ENCODE measurements around the gene MKLN1. TPM values are rescaled to one million over a fixed set of nuclear protein-coding genes. Genes with fewer than 3 reads are reported as not detected.

Gene MKLN1
- total and polyA plus RNA-seq, 2 donors (not counting 1 experiment from before 2014, with no cell fraction given), result 8.5 to 68.4 TPM

DNA sequence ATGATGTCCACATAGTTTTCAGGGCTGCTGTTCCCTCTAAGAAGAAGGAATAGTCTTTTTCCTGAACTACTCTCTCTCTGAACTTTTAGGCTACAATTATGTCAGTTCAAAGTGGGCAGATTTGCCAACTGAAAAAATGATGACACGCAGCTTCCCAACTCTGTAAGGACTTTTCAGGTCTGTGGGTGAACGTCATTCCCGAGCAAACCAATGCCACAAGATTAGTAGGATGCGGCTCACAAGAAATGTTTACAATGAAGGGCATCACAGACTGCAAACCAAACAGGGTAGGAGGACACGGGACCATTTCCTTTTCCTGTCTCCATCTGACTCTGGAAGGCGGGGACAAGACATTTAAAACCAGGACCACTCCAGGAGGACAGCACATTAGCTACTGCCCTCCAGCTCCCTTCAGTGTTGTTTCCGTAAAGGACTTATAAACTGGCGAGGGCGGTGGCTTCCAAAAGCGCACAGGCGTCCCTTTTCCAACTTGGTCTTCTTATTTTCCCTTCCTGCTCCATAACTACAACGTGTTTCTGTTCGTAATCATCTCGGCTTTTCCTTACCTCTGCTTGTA lies 539 bp upstream of the MKLN1 start:
- intact Hi-C loops (cut with micrococcal nuclease), result loop anchor here (1.0 to 10.0 kb wide), 4 partner anchors 96 to 1252 kb away; partner anchors contain the start of gene KLHDC10
- POLR2A ChIA-PET, result interaction anchor here (0.7 to 1.3 kb wide), 2 partner anchors 91 to 221 kb away, joined by 3 to 4 read pairs; no protein-coding TSS in a partner anchor
- no peaks in the 10 kb centered on the region for H3K27me3 Mint-ChIP-seq
- CTCF ChIA-PET, result interaction anchor here (1.2 to 1.8 kb wide), 4 partner anchors 9 to 220 kb away, joined by 4 to 8 read pairs (median 6); no protein-coding TSS in a partner anchor
- peak overlapping the region; percentile 98 for H2AFZ ChIP-seq (ENCODE audit: insufficient read depth, low read depth, low read length, poor library complexity, severe bottlenecking)
- H3K9me3 ChIP-seq (ENCODE audit: control extremely low read depth in 1 of 3, control insufficient read depth in 2 of 3, insufficient read depth in 1 of 3, low read length in 2 of 3), result no peaks in the 10 kb centered on the region
- peak overlapping the region; percentile 99 for H3K9ac ChIP-seq (ENCODE audit: low read length)
- H3K4me3 Mint-ChIP-seq, result peak overlapping the region; percentile 85
- peaks cover 78% of the 10 kb centered on the region for H3K79me2 ChIP-seq (ENCODE audit: control insufficient read depth, insufficient read depth, low read length)
- H3K27ac Mint-ChIP-seq, result peak overlapping the region; percentile 95
- no peak for DNase-seq
- 2% methylated on average over 14 of the region's 14 CpGs for WGBS (ENCODE audit: insufficient coverage)
- H3K9me3 Mint-ChIP-seq (ENCODE audit: insufficient read depth), result no peaks in the 10 kb centered on the region
- peak overlapping the region; percentile 82 for H3K4me2 ChIP-seq (replicated peaks; ENCODE audit: low read depth, low read length, poor library complexity, severe bottlenecking)
- no peaks in the 10 kb centered on the region for H3K36me3 ChIP-seq (replicated peaks in 1 of 2; ENCODE audit: control extremely low read depth in 1 of 2, control insufficient read depth in 1 of 2, extremely low read depth in 1 of 2, insufficient read depth in 2 of 2, low read length in 1 of 2)
- H3K27me3 ChIP-seq (replicated peaks in 1 of 4; ENCODE audit: control extremely low read depth in 1 of 4, control insufficient read depth in 3 of 4, insufficient read depth in 4 of 4, low read length in 3 of 4), result no peaks in the 10 kb centered on the region
- no peak for ATAC-seq (ENCODE audit: low read depth)
- H3K27ac ChIP-seq (ENCODE audit: low read length in 2 of 2), result peak overlapping the region; percentile 88 to 91
- peak overlapping the region; percentile 93 to 99 (median 96) for H3K4me3 ChIP-seq (ENCODE audit: control extremely low read depth in 1 of 5, extremely low read depth in 1 of 5, insufficient read depth in 1 of 5, low read depth in 2 of 5, low read length in 4 of 5)
- no peak for TF ChIP-seq CTCF (IDR thresholded peaks at IDR 0.05)
- TF ChIP-seq EZH2 (IDR thresholded peaks at IDR 0.05; ENCODE audit: borderline replicate concordance, insufficient read depth, low read depth, low read length, poor library complexity, severe bottlenecking), result no peak
- peaks cover 26 to 29% of the 10 kb centered on the region in 2 donors for H3K4me1 ChIP-seq (ENCODE audit: control insufficient read depth in 2 of 2, insufficient read depth in 2 of 2, low read length in 2 of 2)
- no peaks in the 10 kb centered on the region for H4K20me1 ChIP-seq (ENCODE audit: control insufficient read depth, insufficient read depth, low read length, poor library complexity, severe bottlenecking)
- peaks cover 60% of the 10 kb centered on the region for H3K4me1 Mint-ChIP-seq

Measured in B cell (primary cell).